CD4-positive, alpha-beta T cell treated with Interleukin-6 at 100 ng/mL for 8 hours (primary cell): ENCODE results near the gene NFKB2.

Experiments
- DNase-seq: peaks from one replicate; pipeline ENCODE4 v3.0.0-alpha.2; 2020; ENCODE audit warnings: mixed read lengths, low spot score

NFKB2 gene

GRCh38 chr10:102451105-102451969 lies 55.8 kb downstream of the NFKB2 start, which contains the start of gene C10orf95:
Gene C10orf95, minus strand, starts transcription at chr10:102451543. Its CDS starts 450 bp downstream, at chr10:102451093.
- DNase-seq: no peak
